ENCODE measurements around the gene FAM240A. TPM values are rescaled to one million over a fixed set of nuclear protein-coding genes. Genes with fewer than 3 reads are reported as not detected.

Gene FAM240A
- total and polyA plus RNA-seq, 2 donors (not counting 3 experiments of a cell fraction or from before 2014, with no cell fraction given) = not detected

- H2AFZ ChIP-seq (ENCODE audit: low read depth, low read length) = no peak overlapping the region
- no peak overlapping the region for H3K9ac ChIP-seq (replicated peaks; ENCODE audit: extremely low read depth, insufficient read depth, low read length)
- DNase-seq (ENCODE audit: low read depth, low spot score) (no peak), FAIRE-seq (no peak)
- no peaks in the 10 kb centered on the region for H3K79me2 ChIP-seq (ENCODE audit: control insufficient read depth, insufficient read depth, low read length)
- H3K4me3 ChIP-seq (replicated peaks in 1 of 3; ENCODE audit: insufficient read depth in 1 of 3, low read depth in 1 of 3, low read length in 3 of 3) = no peak overlapping the region
- dilution Hi-C loops (cut with MboI; ENCODE audit: extremely low pct_ligation_motif_present, low sequenced_read_pairs) (no loop called here), intact Hi-C loops (cut with micrococcal nuclease) (no loop called here)
- CTCF ChIA-PET = interaction anchor here (1.1 to 1.2 kb wide), 2 partner anchors 118 to 126 kb away, joined by 4 read pairs; no protein-coding TSS in a partner anchor
- no peaks in the 10 kb centered on the region for H3K9me1 ChIP-seq (replicated peaks; ENCODE audit: control insufficient read depth, extremely low read depth, insufficient read depth, low read length)
- H3K36me3 ChIP-seq (ENCODE audit: control insufficient read depth in 2 of 2, extremely low read depth in 1 of 2, insufficient read depth in 2 of 2, low read length in 2 of 2) = no peaks in the 10 kb centered on the region
- POLR2A ChIA-PET = no interaction called here
- no peaks in the 10 kb centered on the region for H3K4me1 ChIP-seq (ENCODE audit: control insufficient read depth, extremely low read depth, insufficient read depth, low read length)
- H3K4me2 ChIP-seq (ENCODE audit: insufficient read depth, low read length) = no peak overlapping the region
- H3K27me3 ChIP-seq (ENCODE audit: control insufficient read depth in 2 of 2, insufficient read depth in 2 of 2, low read length in 2 of 2) = peaks cover 0 to 5% of the 10 kb centered on the region in 2 experiments
- no peaks in the 10 kb centered on the region for H4K20me1 ChIP-seq (replicated peaks; ENCODE audit: control insufficient read depth, extremely low read depth, insufficient read depth, low read length)
- no TSS peak for BruUV-seq (replicated peaks)
- no peak overlapping the region for H3K27ac ChIP-seq (ENCODE audit: insufficient read depth, low read depth, low read length)
- no peaks in the 10 kb centered on the region for H3K9me3 ChIP-seq (replicated peaks; ENCODE audit: control insufficient read depth, insufficient read depth, low read length)
- TF ChIP-seq, protein P1, sequence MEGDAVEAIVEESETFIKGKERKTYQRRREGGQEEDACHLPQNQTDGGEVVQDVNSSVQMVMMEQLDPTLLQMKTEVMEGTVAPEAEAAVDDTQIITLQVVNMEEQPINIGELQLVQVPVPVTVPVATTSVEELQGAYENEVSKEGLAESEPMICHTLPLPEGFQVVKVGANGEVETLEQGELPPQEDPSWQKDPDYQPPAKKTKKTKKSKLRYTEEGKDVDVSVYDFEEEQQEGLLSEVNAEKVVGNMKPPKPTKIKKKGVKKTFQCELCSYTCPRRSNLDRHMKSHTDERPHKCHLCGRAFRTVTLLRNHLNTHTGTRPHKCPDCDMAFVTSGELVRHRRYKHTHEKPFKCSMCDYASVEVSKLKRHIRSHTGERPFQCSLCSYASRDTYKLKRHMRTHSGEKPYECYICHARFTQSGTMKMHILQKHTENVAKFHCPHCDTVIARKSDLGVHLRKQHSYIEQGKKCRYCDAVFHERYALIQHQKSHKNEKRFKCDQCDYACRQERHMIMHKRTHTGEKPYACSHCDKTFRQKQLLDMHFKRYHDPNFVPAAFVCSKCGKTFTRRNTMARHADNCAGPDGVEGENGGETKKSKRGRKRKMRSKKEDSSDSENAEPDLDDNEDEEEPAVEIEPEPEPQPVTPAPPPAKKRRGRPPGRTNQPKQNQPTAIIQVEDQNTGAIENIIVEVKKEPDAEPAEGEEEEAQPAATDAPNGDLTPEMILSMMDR (IDR thresholded peaks at IDR 0.05; ENCODE audit: extremely low read depth in 1 of 2, insufficient read depth in 1 of 2, low read depth in 1 of 2, low read length in 2 of 2) = no peak
- no peak for TF ChIP-seq GATA2 (IDR thresholded peaks at IDR 0.05; ENCODE audit: insufficient read depth, insufficient read length, low read depth, low read length)
- TF ChIP-seq EZH2 (IDR thresholded peaks at IDR 0.05; ENCODE audit: borderline replicate concordance, low read depth, low read length, severe bottlenecking) = no peak
- TF ChIP-seq POLR2A (IDR thresholded peaks at IDR 0.05; ENCODE audit: low read depth, low read length) = no peak
- TF ChIP-seq JUN (IDR thresholded peaks at IDR 0.05; ENCODE audit: borderline replicate concordance, insufficient read depth, insufficient read length, low read depth) = no peak
- TF ChIP-seq POLR2AphosphoS5 (IDR thresholded peaks at IDR 0.05; ENCODE audit: insufficient read depth, low read depth, low read length) = no peak
- TF ChIP-seq, protein P2, sequence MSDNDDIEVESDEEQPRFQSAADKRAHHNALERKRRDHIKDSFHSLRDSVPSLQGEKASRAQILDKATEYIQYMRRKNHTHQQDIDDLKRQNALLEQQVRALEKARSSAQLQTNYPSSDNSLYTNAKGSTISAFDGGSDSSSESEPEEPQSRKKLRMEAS (IDR thresholded peaks at IDR 0.05; ENCODE audit: insufficient read depth, insufficient read length) = no peak
- TF ChIP-seq FOS (IDR thresholded peaks at IDR 0.05; ENCODE audit: borderline replicate concordance, insufficient read depth, low read length) = no peak
- no peak for TF ChIP-seq MYC (IDR thresholded peaks at IDR 0.05; ENCODE audit: low read depth, low read length)
Measured at GRCh38 chr3:46614431-46614830, 2.1 kb downstream of the FAM240A start.

All from endothelial cell of umbilical vein (primary cell).